ENCODE results near the gene SMC1B.
"Not testable (repeated sequence)": the region's sequence is repeated elsewhere in the genome, so short reads cannot be mapped to it uniquely, and the experiment has no call there.

The SMC1B gene

GRCh38 chr22:45420539-45420938 is 7.1 kb upstream of the SMC1B start:
- Mint-ChIP-seq H3K36me3 (ENCODE audit: low read depth) (peaks cover 18% of the 10 kb centered on the region), H3K9me3 (no peaks in the 10 kb centered on the region), H3K27ac (no peak overlapping the region), H3K4me1 (ENCODE audit: low read depth) (no peaks in the 10 kb centered on the region), H3K27me3 (no peaks in the 10 kb centered on the region), H3K4me3 (no peak overlapping the region)
- DNase-seq = no peak

- Mint-ChIP-seq H3K36me3 (ENCODE audit: low read depth) (peaks cover 18% of the 10 kb centered on the region), H3K27ac (no peak overlapping the region), H3K4me3 (no peak overlapping the region), H3K27me3 (no peaks in the 10 kb centered on the region), H3K4me1 (ENCODE audit: low read depth) (no peaks in the 10 kb centered on the region), H3K9me3 (no peaks in the 10 kb centered on the region)
- DNase-seq = no peak
These were observed 6.6 kb upstream of the SMC1B start for GRCh38 chr22:45420011-45420410.

- H3K27me3 Mint-ChIP-seq = peaks cover 5% of the 10 kb centered on the region
- H3K4me3 Mint-ChIP-seq = no peak overlapping the region
- peaks cover 9% of the 10 kb centered on the region for H3K4me1 Mint-ChIP-seq (ENCODE audit: low read depth)
- no peak overlapping the region for H3K27ac Mint-ChIP-seq
- H3K36me3 Mint-ChIP-seq (ENCODE audit: low read depth) = peaks cover 23% of the 10 kb centered on the region
- H3K9me3 Mint-ChIP-seq = no peaks in the 10 kb centered on the region
- DNase-seq = no peak
These were observed 5.4 kb upstream of the SMC1B start for GRCh38 chr22:45418770-45419138.

DNA sequence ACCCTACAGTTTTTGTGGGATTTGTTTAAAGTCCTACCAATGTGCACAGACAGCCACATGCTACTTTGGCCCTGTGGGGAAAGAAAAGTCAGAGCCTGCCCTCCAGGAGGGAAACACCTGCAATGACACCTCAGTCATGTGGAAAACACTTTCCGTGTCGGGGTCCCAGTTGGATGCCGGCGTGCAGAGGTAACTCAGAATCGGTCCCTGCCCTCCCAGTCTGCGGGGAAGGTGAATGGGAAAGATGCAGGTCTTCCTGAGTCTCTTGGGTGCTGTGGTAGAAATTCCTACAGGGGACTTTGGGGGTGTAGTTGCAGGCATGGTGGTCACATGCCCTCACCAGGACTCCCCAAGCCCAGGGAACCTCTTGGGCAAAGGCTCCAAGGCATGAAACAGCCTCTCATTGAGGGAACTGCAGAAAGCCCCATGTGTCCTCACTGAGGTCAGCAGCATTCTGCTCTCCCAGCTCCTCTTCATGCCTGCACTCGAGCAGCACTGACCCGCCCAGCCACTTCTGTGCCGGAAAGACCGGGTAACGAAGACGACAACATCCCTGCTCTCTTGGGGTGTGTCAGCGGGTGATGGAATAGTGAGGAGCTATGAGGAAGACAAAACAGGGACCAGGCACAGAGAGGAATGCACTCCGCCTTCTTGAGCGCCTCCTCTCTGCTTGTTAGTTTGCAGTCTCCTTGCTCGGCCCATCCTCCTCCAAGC is 4.8 kb upstream of the SMC1B start:
- Mint-ChIP-seq H3K9me3 (no peaks in the 10 kb centered on the region), H3K27me3 (peaks cover 6% of the 10 kb centered on the region), H3K4me1 (ENCODE audit: low read depth) (peaks cover 14% of the 10 kb centered on the region), H3K27ac (no peak overlapping the region), H3K4me3 (no peak overlapping the region), H3K36me3 (ENCODE audit: low read depth) (peaks cover 24% of the 10 kb centered on the region)
- no peak for DNase-seq

DNA sequence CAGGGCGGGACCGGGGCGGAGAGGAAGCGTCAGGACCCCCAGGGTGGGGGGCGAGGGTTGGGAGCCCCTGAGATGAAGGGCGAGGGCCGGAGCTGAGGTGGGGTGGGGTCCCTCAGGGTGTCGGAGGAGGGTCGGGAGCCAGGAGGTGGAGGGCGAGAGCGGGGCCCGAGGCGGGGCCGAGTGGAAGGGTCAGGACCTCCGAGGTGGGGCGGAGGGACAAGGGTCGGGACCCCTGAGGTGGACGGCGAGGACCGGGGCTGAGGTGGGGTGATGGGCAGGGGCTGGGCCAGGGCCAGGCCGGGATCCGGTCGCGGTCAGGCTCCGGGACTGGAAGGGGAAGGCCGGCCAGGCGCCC is 409 bp downstream of the SMC1B start:
- H3K27ac Mint-ChIP-seq = peak overlapping the region; percentile 67
- peaks cover 17% of the 10 kb centered on the region for H3K36me3 Mint-ChIP-seq (ENCODE audit: low read depth)
- H3K4me1 Mint-ChIP-seq (ENCODE audit: low read depth) = peaks cover 16% of the 10 kb centered on the region
- DNase-seq = no peak
- peaks cover 9% of the 10 kb centered on the region for H3K27me3 Mint-ChIP-seq
- no peaks in the 10 kb centered on the region for H3K9me3 Mint-ChIP-seq
- no peak overlapping the region for H3K4me3 Mint-ChIP-seq

DNA sequence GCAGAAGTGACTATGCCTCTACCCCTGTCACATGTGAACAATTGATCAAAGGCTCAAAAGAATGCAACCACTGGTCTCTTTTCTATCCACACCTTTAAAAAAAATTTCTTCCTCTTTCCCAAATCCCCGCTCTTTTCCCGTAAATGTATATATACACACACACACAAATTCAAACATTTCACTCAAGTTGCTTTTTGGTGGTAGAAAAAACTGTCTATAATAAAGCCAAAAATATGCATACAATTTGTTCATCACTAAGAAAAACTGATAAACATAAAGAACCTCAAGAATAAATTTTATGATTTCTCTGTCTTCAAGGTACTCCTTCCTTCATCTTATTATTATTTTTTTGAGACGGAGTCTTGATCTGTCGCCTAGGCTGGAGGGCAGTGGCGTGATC is 5.6 kb downstream of the SMC1B start:
- DNase-seq = no peak
- no peak overlapping the region for H3K27ac Mint-ChIP-seq
- no peak overlapping the region for H3K4me3 Mint-ChIP-seq
- H3K4me1 Mint-ChIP-seq (ENCODE audit: low read depth) = peaks cover 2% of the 10 kb centered on the region
- H3K27me3 Mint-ChIP-seq = peaks cover 3% of the 10 kb centered on the region
- peaks cover 3% of the 10 kb centered on the region for H3K36me3 Mint-ChIP-seq (ENCODE audit: low read depth)
- H3K9me3 Mint-ChIP-seq = peaks cover 3% of the 10 kb centered on the region

GRCh38 chr22:45402466-45402985 is 10.9 kb downstream of the SMC1B start:
- Mint-ChIP-seq H3K4me3 (no peak overlapping the region), H3K9me3 (no peaks in the 10 kb centered on the region), H3K4me1 (ENCODE audit: low read depth) (no peaks in the 10 kb centered on the region), H3K27me3 (no peaks in the 10 kb centered on the region), H3K27ac (no peak overlapping the region), H3K36me3 (ENCODE audit: low read depth) (no peaks in the 10 kb centered on the region)
- no peak for DNase-seq

GRCh38 chr22:45399712-45400445 is 13.5 kb downstream of the SMC1B start:
- no peaks in the 10 kb centered on the region for H3K4me1 Mint-ChIP-seq (ENCODE audit: low read depth)
- no peak overlapping the region for H3K4me3 Mint-ChIP-seq
- no peak for DNase-seq
- H3K36me3 Mint-ChIP-seq (ENCODE audit: low read depth) = no peaks in the 10 kb centered on the region
- H3K9me3 Mint-ChIP-seq = no peaks in the 10 kb centered on the region
- no peak overlapping the region for H3K27ac Mint-ChIP-seq
- H3K27me3 Mint-ChIP-seq = no peaks in the 10 kb centered on the region

DNA sequence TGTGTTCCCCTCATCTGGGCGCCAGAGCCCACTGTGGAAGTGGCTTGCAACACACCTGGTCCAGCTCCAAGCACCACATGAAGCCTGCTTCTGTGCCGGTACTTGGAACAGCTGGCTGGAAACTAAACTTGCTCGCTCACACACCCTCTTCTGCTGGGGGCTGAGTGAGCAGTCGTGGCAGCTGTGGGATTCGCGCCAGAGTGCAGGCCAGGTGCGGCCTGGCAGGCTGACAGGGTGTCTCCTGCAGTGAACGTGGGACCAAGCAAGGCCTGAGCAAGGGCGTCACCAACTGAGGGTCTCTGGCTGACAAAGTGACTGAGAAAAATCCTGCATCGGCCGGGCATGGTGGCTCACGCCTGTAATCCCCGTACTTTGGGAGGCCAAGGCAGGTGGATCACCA is 15.2 kb downstream of the SMC1B start:
- DNase-seq = no peak
- Mint-ChIP-seq H3K9me3 (no peaks in the 10 kb centered on the region), H3K4me1 (ENCODE audit: low read depth) (no peaks in the 10 kb centered on the region), H3K27ac (no peak overlapping the region), H3K4me3 (no peak overlapping the region), H3K36me3 (ENCODE audit: low read depth) (no peaks in the 10 kb centered on the region), H3K27me3 (no peaks in the 10 kb centered on the region)

DNA sequence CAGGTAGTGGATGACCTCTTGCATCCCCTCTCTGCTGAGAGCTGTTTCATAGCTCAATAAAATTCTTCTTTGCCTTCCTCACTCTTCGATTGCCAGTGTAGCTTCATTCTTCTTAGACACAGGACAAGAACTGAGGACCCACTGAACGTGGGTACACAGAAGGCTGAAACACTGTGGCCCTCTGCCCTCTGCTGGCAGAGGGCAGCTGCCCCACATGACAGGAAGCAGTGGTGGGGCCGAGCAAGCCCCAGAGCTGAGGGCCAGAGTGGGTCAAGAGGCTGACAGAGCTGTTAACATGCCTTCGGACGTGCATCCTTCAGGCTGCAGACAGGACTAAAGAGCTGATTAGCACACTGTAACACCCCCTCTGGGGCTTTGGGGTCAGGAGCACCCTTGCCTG is 15.6 kb downstream of the SMC1B start:
- H3K4me3 Mint-ChIP-seq = no peak overlapping the region
- no peaks in the 10 kb centered on the region for H3K9me3 Mint-ChIP-seq
- no peak for DNase-seq
- no peaks in the 10 kb centered on the region for H3K27me3 Mint-ChIP-seq
- no peak overlapping the region for H3K27ac Mint-ChIP-seq
- no peaks in the 10 kb centered on the region for H3K36me3 Mint-ChIP-seq (ENCODE audit: low read depth)
- H3K4me1 Mint-ChIP-seq (ENCODE audit: low read depth) = no peaks in the 10 kb centered on the region

DNA sequence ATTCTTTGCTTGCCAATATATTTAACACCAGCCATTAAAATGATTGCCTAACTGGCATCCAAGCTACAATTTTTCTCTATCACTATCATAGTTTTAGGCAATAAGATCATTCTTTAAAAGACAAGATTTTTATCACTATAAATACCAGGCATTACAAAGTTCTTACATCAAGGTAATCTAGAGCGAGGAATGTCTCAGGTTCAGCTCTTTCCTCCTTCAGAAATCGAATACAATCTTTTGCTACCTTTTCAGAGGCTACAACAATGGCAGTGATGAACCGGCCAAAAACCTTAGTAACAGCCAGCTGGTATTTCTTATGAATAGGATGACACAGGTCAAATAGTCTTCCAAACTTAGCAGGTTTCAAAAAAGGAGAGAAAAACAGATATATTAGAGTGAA is 23.9 kb downstream of the SMC1B start:
- Mint-ChIP-seq H3K4me3 (no peak overlapping the region), H3K27ac (no peak overlapping the region), H3K27me3 (peaks cover 3% of the 10 kb centered on the region), H3K36me3 (ENCODE audit: low read depth) (no peaks in the 10 kb centered on the region), H3K4me1 (ENCODE audit: low read depth) (no peaks in the 10 kb centered on the region), H3K9me3 (no peaks in the 10 kb centered on the region)
- DNase-seq = no peak

- Mint-ChIP-seq H3K9me3 (no peaks in the 10 kb centered on the region), H3K36me3 (ENCODE audit: low read depth) (no peaks in the 10 kb centered on the region), H3K27ac (no peak overlapping the region), H3K4me1 (ENCODE audit: low read depth) (no peaks in the 10 kb centered on the region), H3K27me3 (peaks cover 7% of the 10 kb centered on the region), H3K4me3 (no peak overlapping the region)
- no peak for DNase-seq
These were observed 32.1 kb downstream of the SMC1B start for GRCh38 chr22:45381348-45381747.

DNA sequence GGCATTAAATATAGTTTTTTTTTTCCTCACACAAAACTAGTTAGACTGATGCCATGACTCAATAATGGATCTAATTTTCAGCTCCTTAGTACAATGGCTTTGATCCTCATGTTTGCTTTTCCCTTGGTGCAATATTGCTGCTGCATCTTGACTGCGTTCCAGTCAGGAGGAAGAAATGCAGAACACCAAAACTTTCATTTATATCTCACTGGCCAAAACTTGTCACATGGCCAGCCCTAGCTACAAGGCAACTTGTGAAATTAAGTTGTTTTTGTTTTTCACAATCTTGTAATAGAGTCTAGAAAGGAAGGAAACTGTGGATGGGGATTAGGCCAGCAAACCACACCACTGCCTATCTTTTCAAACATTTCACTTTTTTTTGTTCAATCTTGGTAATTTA is 36.7 kb downstream of the SMC1B start:
- DNase-seq = no peak
- H3K27ac Mint-ChIP-seq = no peak overlapping the region

DNA sequence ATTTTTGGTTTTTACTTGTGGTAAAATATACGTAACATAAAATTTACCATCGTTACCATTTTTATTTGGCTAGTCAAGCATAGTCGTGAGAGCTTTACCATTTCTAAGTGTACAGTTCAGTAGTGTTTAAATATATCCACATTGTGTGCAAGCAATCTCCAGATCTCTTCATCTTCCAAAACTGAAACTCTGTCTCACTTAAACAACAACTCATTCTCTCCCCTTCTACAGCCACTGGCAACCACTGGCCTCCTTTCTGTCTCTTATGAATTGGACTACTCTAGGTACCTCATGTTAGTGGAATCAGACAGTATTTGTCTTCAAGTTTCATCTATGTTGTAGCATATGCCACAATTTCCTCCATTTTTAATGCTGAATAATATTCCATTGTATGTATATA is 37.4 kb downstream of the SMC1B start:
- no peak for DNase-seq
- H3K9me3 Mint-ChIP-seq = no peaks in the 10 kb centered on the region
- H3K4me3 Mint-ChIP-seq = no peak overlapping the region
- H3K27me3 Mint-ChIP-seq = peaks cover 3% of the 10 kb centered on the region
- H3K4me1 Mint-ChIP-seq (ENCODE audit: low read depth) = peaks cover 2% of the 10 kb centered on the region
- no peak overlapping the region for H3K27ac Mint-ChIP-seq
- H3K36me3 Mint-ChIP-seq (ENCODE audit: low read depth) = no peaks in the 10 kb centered on the region

More for the DNA sequence above, 36.7 kb downstream of the SMC1B start:
- Mint-ChIP-seq H3K4me3 (no peak overlapping the region), H3K9me3 (no peaks in the 10 kb centered on the region), H3K4me1 (ENCODE audit: low read depth) (peaks cover 2% of the 10 kb centered on the region), H3K36me3 (ENCODE audit: low read depth) (no peaks in the 10 kb centered on the region), H3K27me3 (peaks cover 3% of the 10 kb centered on the region)

DNA sequence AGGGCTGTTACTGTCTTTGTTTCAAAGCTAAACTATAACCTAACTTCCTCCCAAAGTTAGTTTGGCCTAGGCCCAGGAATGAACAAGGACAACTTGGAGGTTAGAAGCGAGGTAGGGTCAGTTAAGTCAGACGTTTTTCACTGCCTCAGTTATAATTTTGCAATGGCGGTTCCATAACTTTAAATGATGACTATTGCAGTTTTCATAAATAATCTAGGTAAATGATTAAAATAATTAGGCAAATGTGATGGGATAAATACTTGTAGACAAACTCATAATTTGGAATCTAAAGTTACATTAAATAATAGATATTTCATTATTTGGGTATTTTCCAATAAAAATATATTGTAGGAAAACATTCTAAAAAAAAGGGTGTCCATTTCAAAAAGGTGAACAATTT is 39.8 kb downstream of the SMC1B start:
- H3K27ac Mint-ChIP-seq; H3K36me3 Mint-ChIP-seq (ENCODE audit: low read depth); H3K27me3 Mint-ChIP-seq; DNase-seq; H3K9me3 Mint-ChIP-seq; H3K4me3 Mint-ChIP-seq; H3K4me1 Mint-ChIP-seq (ENCODE audit: low read depth): not testable (repeated sequence)
